Measurements from ENCODE around the gene ERICH6B.

ERICH6B gene

DNA sequence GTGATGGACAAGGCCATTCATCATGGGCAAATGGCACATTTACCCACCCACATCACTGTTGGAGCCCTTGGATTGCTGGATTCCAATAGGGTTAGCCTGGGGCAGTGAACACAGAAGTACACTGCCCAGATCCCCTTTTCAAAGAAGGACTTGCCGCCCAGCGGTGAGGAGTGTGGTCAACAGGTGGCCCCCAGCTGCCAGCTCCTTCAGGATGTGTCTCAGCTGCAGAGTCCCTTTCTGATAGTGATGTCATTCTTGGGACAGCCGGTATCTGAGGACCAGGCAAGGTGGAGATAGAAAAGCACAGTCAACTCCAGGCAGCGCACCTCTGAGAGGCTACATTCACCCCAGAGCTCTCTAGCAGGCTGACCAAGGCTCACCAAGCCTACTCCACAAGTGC, 16.9 kb downstream of the ERICH6B start:
- DNase-seq, result no peak

DNA sequence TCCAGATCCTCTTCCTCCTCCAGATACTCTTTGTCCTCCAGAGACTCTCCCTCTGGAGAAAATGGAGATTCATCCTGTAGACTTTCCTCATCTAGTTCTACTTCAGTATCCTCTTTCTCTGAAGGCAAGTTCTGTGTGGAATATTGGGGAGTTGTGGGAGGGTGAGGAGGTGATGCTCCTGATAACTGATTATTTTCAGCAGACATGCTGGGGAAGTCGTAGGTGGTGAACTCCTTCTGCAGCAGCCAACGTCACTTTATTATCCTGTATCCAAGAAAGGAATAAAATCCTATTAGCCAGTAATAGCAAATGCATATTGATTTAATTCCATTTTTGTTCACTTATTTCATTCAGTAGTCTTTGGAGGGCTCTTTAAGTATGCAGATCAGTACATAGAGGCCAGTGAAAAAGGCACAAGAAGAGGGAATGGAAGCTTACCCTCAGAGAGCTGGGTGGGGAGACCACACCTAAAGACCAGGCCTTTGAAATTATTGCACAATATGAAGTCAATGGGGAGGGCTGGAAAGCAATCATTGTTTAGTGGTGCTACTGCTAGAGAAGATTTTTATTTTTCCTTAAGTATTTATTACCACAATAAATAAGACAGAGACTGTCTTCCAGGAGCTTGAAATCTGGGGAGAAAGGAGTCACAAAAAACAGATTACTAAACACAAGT, 18.6 kb downstream of the ERICH6B start:
- no peak for DNase-seq

DNA sequence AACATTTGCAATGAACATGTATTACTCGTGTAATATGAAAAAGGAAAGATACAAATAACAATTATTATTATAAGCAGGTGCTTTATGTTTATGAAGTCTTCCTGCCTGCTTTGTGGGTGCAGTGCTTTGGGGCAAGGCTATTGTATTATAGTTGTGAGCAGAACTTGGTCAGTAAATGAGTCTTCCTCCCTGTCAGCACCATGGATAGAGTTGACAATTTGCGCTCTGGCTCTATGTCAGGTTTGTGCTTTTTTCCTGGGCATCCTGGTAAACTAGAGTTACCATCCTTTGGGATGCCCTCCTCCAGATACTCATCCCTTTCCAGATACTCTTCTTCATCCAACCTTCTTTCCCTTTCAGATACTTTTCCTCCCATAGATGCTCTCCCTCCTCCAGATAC, 19.6 kb downstream of the ERICH6B start:
- DNase-seq, result no peak

DNA sequence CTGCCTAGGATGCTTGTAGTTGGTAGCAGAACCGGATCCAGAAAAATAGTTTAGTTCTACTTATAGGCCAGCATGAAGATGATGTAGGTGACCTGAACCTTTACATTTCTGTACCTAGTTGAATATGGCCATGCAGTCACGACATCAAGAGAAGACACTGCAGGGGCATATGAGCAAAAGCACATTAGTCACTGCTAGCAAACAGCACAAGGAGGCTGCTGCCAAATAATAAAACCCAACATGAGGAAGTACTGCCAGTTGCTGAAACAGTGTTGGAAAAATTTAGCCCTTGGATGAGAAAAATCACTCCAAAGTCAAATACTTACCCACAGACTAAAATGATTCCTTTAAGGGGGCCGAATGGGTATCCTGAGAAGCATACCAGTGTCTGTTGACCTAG, 20.8 kb downstream of the ERICH6B start:
- DNase-seq, result no peak

DNA sequence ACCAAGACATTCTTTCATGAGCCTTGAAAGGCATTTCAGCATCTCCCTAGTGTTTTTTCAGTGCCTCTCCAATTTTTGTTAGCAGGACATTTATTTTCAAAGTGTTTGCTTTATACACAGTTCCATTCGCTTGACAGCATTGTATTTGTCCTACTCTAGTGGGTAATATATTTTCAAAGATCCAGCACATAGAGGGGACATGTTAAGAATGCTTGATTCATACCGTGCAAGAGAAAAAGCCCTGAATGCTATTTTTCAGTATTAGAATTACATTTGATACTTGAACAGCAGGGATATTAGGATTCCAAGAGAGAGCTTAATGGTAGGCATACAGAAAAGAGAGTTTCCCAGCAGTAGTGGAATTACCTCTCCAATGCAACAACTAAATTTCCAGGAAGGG, 21.3 kb downstream of the ERICH6B start:
- no peak for DNase-seq

DNA sequence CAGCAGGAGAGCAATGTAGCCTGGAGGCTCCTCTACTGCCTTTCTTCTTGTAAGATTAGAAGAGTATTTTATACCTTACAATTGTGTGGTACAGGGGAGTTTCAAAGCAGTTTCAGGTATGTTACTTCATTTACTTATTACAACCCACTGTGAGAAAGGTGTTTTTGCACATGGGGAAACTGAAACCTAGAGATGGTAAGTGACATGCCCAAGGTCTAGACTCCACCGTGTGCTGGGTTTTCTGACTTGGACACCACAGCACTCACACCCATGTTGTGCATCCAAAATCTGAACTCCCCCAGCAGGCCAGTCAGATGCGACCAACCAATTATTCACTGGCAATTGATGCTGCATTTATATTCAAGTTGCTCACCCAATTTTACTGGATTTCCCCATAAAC, 22.8 kb downstream of the ERICH6B start:
- DNase-seq, result no peak

DNA sequence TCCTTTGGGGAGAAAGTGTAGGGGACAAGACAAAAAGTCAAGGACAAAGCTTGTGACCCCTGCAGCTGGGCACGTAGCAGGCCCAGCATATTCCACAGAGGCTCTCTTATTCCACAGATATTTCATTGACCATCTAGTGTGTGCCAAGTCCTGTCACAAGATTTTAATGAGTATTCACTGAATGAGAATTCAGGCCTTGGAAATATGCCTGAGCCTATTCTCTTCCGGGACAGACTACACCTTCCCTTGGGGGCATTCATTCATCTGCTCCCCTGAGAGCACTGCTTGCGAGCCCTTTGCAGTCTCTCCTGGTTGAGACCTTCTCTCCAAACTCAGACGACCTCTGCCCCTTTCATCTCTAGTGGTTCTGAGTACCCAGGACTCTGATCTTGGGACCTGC, 25.5 kb downstream of the ERICH6B start:
- DNase-seq, result no peak

DNA sequence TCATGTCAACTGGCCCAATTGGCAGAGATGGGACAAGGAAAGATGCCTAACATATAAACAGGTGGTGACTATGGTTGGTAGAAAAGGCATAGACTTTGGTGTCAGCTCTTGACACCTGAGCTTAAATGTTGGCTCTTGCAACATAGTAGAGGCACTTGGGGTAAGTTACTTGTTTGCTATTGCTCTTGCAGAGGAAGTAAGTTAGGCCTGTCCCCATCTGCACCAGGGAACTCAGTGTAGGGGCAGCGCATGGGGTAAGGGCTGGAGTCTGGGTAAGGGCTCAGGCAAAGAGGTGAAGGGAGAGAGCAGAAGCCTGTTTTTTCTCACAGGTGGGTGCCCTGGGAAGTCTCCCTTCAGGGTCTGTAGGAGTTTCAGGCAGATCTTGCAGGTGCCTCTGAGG, 27.6 kb downstream of the ERICH6B start:
- no peak for DNase-seq

DNA sequence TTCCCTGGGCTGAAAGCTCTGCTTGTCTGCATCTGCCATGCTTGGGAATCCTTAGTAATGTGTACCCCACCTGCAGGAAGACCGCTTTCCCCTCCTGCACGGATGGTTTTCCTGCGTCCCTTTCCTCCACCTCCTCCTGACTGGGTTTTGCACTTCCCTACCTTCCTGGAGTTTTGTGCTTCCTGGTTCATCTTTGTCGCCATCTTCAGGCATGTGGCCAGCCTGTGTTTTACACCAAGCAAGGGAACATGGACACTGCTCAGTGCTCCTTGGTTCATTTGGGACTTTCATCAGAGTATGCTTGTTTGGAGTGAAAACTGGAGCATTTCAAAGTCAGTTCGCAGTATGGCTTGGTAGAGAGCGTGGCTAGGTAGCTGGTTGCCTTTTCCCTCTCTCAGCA, 30.7 kb downstream of the ERICH6B start:
- DNase-seq, result no peak

DNA sequence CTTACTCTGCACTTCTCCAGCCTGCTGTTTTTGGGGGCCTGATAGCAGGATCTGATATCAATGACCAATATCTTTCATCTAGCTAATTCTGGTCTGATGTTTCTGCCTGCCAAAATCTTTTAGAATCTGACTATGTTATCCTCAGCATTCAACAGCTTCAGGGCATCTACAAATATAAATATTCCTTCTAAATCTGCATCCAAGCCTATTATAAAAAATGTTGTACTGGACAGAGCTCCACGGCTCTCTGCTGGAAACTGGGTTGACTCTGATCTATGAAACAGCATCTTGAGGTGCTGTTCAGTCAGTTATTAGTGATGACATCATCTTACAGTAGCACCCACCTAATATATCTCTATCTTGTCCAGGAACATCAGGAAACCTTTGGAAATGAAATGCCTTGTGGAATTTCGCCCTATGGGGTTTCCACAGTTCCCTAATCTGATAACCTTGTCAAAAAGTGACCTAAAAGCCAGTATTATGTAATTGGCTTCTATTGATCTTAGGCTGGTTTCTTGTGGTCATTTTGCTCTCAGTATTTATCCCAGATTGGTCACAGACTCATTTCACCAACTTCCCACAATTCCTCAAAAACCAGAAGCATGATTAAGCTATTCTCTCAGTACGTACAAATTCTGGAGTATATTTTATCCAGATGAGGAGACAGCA, 33.0 kb downstream of the ERICH6B start:
- DNase-seq, result no peak

DNA sequence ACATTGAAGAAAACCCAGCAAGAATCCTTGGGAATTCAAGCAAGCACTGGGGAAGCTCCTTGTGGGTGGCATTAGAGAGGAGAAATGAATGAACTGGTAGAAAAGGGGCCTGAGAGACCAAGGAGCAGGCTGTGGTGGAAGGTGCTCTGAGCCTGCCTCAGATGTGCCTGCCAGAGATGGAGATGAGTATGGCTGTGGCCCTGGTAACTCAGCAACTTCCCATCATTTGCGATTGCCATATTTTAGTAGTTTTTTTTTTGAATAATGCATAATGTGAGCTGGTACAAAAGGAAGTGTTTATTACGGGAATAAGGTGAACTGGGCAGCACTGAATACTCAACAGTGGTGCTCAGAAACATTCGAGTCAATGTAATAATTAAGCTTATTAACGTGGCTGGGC, 39.1 kb downstream of the ERICH6B start:
- DNase-seq, result no peak

DNA sequence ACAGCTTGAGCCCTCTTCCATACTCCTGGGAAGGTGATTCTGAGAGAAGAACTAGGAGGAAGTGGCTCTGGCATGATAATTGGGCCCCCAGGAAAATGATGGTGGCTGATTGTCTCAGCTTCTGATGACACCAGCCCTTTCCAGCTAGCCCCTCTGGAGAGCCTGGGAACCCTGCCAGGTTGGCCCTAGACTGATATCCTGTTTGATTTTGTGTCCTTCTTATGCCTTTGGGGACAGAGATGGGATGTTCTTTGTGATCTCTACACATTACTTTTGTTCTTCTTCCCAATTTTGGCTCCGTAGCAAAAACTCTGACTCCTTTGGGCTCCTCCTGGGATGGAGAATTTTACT, 39.7 kb downstream of the ERICH6B start:
- no peak for DNase-seq

DNA sequence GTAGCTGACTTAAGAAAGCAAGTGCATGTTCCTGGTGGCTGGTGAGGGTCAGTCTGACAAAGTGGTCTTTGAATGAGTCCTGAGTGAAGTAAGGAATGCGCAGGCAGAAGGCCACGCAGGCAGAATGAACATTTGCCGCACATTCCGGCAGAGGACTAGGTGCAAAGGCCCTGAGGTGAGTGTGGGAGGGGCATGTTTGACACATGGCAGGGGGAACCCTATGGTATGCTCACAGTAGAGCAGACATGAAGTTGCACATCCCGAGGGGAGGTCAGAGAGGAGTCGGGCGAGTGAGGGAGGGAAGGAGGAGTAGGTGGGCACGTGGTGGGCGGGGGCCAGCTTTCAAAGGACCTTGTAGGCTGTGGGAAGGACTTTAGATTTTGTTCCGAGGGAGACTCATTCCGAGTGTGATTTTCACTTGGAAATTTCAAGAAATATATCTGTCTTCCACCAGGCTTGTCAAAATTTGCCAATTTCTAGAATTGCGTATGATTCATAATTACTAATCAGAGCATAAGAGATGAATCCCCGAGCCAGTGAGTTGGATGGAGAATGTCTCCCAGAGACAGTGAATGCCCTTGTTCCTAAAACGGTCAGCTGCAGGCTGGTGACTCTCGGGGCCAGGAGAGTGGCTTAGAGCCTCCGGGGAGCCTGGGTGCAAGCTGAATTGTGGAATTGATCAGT, 40.3 kb downstream of the ERICH6B start:
- no peak for DNase-seq

DNA sequence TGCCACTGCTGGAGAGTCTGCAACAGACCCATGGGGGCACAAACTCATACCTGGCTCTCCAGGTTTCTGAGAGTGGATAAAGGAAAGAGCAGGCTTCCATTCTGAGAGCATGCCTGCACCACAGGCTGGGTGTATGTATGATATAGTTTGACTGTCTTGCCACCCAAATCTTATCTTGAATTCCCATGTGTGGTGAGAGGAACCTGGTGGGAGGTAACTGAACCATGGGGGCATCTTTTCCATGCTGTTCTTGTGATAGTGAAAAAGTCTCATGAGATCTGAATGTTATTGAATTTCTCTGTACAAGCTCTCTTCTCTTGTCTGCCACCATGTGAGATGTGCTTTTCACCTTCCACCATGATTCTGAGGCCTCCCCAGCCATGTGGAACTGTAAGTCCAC, 50.2 kb downstream of the ERICH6B start:
- no peak for DNase-seq

DNA sequence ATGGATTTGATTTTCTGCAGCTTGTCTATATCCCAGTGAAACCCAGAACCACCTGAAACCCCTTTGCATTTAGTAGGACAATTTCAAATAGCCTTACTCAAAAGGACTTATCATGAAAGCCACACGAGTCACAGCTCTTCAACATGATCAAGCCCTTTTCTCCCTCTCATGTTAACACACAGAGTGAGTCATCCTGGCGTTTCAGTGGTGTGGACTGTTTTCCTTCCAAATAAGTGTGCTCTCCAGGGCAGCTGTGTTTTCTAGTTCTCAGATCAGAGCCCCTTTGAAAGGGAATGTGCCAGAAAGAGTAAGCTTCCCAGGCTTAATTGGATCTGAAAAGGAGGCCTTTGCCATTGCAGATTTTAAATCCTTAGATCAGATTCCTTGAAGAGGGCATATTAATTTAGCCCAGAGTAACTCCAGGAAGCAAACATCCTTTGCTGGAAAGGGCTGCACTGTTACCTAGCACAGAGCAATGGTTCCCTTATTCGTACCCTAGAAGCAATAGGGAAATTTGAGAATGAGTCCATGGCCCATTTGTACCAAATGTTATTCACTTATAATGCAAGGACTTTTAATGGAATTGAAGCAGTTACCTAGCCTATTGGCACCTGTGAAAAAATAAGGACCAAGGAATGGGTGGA, 51.3 kb downstream of the ERICH6B start:
- DNase-seq, result no peak

DNA sequence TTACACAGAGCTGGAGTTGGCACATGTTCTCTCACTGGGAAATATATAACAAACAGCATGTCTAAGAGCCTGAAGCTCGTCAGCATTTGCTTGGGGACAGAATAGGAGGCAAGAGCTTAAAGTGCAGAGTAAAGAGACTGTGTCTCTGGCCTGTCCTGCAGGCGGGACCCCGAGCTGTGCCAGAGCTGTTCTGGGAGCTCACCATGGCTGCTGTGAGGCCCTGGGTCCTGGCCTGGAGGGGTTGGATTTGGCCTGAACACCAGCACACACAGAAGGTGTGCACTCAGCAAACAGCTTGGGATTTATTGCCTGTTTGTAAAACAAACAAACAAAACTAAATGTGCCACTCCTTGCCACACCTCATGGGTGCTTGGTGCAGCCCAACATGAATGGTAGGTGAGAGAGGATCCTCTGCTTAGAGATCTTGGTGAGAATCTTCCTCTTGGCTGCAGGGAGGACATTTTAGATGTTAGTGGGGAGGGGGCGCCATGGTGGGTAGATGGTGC, 60.9 kb downstream of the ERICH6B start:
- DNase-seq, result no peak

DNA sequence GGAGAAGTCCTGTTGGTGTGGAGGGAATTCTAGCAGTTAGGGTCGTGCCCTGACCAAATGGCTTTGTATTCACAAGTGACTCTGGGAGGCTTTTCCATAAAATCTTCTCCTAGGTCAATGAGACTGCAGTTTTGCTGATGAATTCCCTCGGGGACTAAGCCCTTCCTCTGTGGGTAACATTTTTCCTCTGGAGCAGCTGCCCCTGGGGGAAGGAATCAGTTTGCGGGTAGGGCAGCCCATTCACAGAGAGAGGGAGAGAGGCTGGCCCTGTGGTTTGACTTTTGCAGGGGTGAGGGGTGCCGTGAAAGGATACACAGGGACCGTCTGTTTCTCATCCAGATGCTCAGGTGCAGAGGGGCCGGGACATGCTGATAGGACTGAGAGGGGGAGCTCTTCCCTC, 67.3 kb downstream of the ERICH6B start:
- no peak for DNase-seq

DNA sequence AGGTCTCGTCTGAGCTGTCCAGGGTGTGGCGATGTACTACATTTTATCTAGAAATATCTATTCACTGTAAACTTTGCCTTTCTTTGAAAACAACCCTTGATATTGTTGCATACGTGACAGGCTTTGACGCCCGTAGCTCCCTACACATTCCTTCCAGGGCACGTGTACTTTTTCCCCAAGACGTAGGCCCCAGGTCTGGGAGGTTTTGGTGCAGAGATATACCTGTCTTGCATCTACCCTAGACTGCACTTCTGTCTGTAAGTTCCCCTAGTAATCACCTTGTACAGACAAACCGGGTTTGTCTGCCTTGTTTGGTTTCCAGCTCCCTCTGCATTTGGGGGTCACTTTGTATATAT, 69.2 kb downstream of the ERICH6B start:
- DNase-seq, result no peak

DNA sequence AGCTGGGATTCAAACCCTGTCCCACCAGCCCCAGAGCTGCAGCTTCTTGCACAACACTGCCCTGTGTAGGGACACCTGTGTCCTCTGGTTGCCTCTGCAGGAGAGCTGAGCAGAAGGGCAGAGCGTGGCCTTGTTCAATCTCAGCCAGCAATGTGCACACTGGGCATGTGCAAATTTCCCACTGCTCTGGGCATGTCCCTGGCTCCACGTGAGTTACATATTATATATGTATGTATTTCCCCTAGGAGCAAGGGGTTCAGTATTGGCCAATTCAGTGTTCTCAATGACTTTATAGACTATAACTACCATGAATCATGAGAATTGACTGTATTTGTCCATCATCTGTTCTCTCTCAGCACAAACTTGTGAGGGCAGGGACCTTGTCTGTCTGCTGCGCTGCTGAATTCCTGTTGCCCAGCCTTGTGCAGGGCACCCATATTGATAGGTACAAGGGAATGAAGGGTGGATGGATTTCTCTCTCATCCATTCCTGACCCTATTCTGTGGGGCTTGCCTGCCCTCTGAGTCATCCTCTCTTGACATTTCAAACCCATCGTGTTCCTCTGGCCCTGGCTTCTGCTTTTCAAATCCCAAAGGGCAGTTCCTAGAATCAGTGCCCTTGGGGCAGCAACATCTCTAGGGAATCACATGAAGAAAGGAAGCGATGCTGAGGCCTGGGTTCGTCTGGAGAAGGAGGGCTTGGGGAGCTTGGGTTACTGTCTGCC, 69.7 kb downstream of the ERICH6B start:
- no peak for DNase-seq

DNA sequence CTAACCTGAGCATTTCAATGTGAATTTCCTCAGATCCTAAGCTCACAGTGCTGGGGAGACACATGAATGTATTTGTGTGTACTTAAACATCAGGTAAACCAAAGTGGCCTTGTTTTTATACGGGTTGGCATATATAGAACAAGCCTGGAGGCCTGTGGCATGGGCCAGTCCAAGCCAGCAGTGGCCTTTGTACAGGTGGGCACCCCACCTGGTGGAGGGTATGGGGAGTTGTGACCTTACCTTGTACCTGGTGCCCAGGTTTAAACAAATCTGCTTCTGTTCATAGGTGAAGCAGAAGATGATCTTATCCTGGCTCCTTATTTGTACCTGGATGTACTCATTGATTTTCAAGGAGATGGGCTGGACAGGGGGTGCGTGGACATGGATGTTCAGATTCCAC, 71.0 kb downstream of the ERICH6B start:
- no peak for DNase-seq

DNA sequence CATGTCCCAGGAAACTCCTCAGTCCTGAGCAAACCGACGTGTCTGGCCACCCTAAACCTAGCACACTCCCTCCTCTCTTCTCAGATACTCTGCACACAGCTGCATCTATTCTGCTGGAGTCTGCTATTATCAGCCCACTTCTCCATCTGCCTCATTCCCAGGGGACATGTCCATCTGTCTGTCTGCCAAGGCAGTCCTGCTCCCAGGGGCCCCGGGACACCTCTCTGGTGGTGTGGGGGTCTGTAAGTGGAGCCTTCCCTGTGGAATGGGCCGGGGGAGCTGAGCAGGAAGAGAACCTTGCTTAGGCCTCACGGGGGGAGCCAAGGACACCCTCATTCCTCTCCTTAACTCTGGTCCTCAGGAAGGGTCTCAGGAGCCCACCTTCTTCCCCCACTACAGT, 72.7 kb downstream of the ERICH6B start:
- DNase-seq, result no peak

DNA sequence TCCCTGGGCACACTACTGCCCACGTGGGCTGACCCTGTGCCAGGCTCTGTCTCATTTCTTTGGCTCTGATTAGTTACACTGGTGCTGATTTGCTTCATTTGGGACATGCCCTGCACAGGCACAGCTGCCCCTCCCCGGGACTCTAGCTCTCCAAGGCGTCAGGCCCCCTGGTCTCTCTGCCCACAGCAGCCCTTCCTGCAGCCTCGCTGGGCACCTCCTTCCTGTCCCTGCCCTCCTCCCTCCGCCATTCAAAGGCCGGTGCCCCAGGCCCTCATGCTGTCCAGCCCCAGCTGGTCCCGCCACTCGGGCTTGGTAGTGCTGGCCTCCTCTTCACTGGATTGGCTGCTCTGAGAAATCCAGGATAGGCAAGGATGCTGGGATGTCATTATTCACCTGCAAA, 73.1 kb downstream of the ERICH6B start:
- no peak for DNase-seq

DNA sequence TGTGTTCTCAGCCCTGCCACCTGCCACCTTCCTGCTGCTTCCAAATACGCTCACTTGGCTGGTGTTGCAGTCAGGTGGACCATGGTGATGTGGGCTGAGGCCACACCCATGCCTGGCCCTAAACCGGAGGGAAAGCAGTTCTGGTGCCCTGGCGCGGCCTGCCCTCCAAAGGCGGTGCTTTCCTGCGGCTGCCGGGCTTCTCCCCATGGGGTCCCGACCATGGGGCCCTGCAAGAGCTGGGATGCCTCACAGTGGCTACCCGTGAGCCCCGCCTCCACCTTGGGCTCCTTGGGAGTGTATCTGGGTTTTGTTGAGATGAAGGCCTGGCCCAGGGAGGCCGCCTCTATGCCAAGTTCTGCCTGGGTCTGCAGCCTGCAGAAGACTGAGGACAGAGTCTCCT, 73.7 kb downstream of the ERICH6B start:
- DNase-seq, result no peak

All from stimulated activated CD4-positive, alpha-beta T cell treated with anti-CD3 and anti-CD28 coated beads, Interleukin-4, amount 100 ng/mL, for 4 hours (primary cell).